Measurements from ENCODE around the gene SEL1L2. TPM values are rescaled to one million over a fixed set of nuclear protein-coding genes. Genes with fewer than 3 reads are reported as not detected.

Gene SEL1L2
- total RNA-seq, 4 donors from 2014 or later: 1.4 TPM; not detected in 3

GRCh38 chr20:13934992-13935894 lies 55.2 kb downstream of the SEL1L2 start:
- no peak for DNase-seq (ENCODE audit: low spot score)
- no peak for TF ChIP-seq CTCF (IDR thresholded peaks at IDR 0.05)
- no peak for ATAC-seq (ENCODE audit: low FRiP score)

GRCh38 chr20:13930281-13930680 lies 60.1 kb downstream of the SEL1L2 start:
- no peak for TF ChIP-seq CTCF (IDR thresholded peaks at IDR 0.05)
- DNase-seq (ENCODE audit: low spot score): no peak
- no peak for ATAC-seq (ENCODE audit: low FRiP score)

- no peak for TF ChIP-seq CTCF (IDR thresholded peaks at IDR 0.05)
- no peak for DNase-seq (ENCODE audit: low spot score)
- ATAC-seq (ENCODE audit: low FRiP score): no peak
Measured at GRCh38 chr20:13929836-13930235, 60.6 kb downstream of the SEL1L2 start.

GRCh38 chr20:13928901-13929300 lies 61.5 kb downstream of the SEL1L2 start:
- TF ChIP-seq CTCF (IDR thresholded peaks at IDR 0.05): no peak
- no peak for ATAC-seq (ENCODE audit: low FRiP score)
- no peak for DNase-seq (ENCODE audit: low spot score)

- TF ChIP-seq CTCF (IDR thresholded peaks at IDR 0.05): no peak
- DNase-seq (ENCODE audit: low spot score) (no peak), ATAC-seq (ENCODE audit: low FRiP score) (no peak)
Measured at GRCh38 chr20:13927171-13927570, 63.2 kb downstream of the SEL1L2 start.

GRCh38 chr20:13922241-13922640 lies 68.2 kb downstream of the SEL1L2 start:
- ATAC-seq (ENCODE audit: low FRiP score) (no peak), DNase-seq (ENCODE audit: low spot score) (no peak)
- TF ChIP-seq CTCF (IDR thresholded peaks at IDR 0.05): no peak

- no peak for TF ChIP-seq CTCF (IDR thresholded peaks at IDR 0.05)
- ATAC-seq (ENCODE audit: low FRiP score) (no peak), DNase-seq (ENCODE audit: low spot score) (no peak)
Measured at GRCh38 chr20:13915284-13915683, 75.1 kb downstream of the SEL1L2 start.

Data from omental fat pad (tissue), 4 donors.